Common myeloid progenitor, CD34-positive (primary cell): ENCODE data around the gene C20orf204. TPM values are rescaled to one million over a fixed set of nuclear protein-coding genes. Genes with fewer than 3 reads are reported as not detected.

Experiments used
- CTCF ChIA-PET: fragments of 350-600 bp; sonication (Branson Sonifier 250); formaldehyde crosslinking; loops from one replicate; lab custom pipeline; 2021; ENCODE audit warnings: antibody characterized with exemption; lab: Charles Lee
- POLR2A ChIA-PET: fragments of 350-600 bp; sonication (Branson Sonifier 250); formaldehyde crosslinking; loops from one replicate; lab custom pipeline; 2021; ENCODE audit warnings: antibody characterized with exemption; lab: Charles Lee
- DNase-seq, 3 donors: peaks; one replicate each; pipeline versions ENCODE4 v3.0.0 to v3.0.0-alpha.2; 2013
- H3K27ac ChIP-seq, 2 experiments: 1 replicate in 1 of 2; 2 replicates in 1 of 2; pipeline ENCODE4 v1.7.0; 2013; ENCODE audit warnings: inconsistent platforms in 2 of 2, low read length in 2 of 2, mild to moderate bottlenecking in 2 of 2, low read depth in 1 of 2, moderate library complexity in 1 of 2; ENCODE audit not compliant: severe bottlenecking in 2 of 2, insufficient read depth in 1 of 2, poor library complexity in 1 of 2
- H3K27me3 ChIP-seq, 5 experiments: replicated peaks in 2 of 5; 1 replicate in 3 of 5; 2 replicates in 2 of 5; pipeline versions ENCODE4 v1.6.1 to v1.7.0; 2013; ENCODE audit warnings: low read length in 4 of 5, mild to moderate bottlenecking in 2 of 5, moderate library complexity in 2 of 5, inconsistent platforms in 1 of 5; ENCODE audit not compliant: insufficient read depth in 5 of 5, control insufficient read depth in 4 of 5
- H3K36me3 ChIP-seq, 4 experiments: 1 replicate in 2 of 4; 2 replicates in 2 of 4; pipeline versions ENCODE4 v1.6.1 to v1.7.0; 2013; ENCODE audit warnings: low read length in 3 of 4, control low read depth in 1 of 4, mild to moderate bottlenecking in 1 of 4; ENCODE audit not compliant: control insufficient read depth in 4 of 4, insufficient read depth in 4 of 4
- H3K4me1 ChIP-seq, 4 experiments: 1 replicate in 3 of 4; 2 replicates in 1 of 4; pipeline versions ENCODE4 v1.6.1 to v1.7.1; 2013; ENCODE audit warnings: low read length in 3 of 4, mild to moderate bottlenecking in 3 of 4, control low read depth in 1 of 4, inconsistent platforms in 1 of 4, moderate library complexity in 1 of 4; ENCODE audit not compliant: control insufficient read depth in 4 of 4, insufficient read depth in 4 of 4; ENCODE audit errors: control extremely low read depth in 1 of 4
- H3K4me3 ChIP-seq, 7 experiments: 1 replicate in 4 of 7; 2 replicates in 3 of 7; pipeline versions ENCODE4 v1.5.1 to v1.7.0; 2013; ENCODE audit warnings: mild to moderate bottlenecking in 7 of 7, low read length in 6 of 7, moderate library complexity in 6 of 7, inconsistent platforms in 2 of 7, low read depth in 2 of 7, control low read depth in 1 of 7; ENCODE audit not compliant: insufficient read depth in 4 of 7, control insufficient read depth in 1 of 7; ENCODE audit errors: extremely low read depth in 1 of 7
- H3K9me3 ChIP-seq, 5 experiments: 1 replicate in 4 of 5; 2 replicates in 1 of 5; pipeline versions ENCODE4 v1.6.1 to v1.7.1; 2013; ENCODE audit warnings: low read length in 4 of 5, mild to moderate bottlenecking in 2 of 5, inconsistent platforms in 1 of 5, low read depth in 1 of 5, moderate library complexity in 1 of 5; ENCODE audit not compliant: control insufficient read depth in 4 of 5, insufficient read depth in 2 of 5; ENCODE audit errors: control extremely low read depth in 1 of 5
- WGBS: methylation state at CpG from one replicate; pipeline ENCODE4 v1.1.5; 2013; ENCODE audit not compliant: insufficient coverage; 5-methylcytosine and 5-hydroxymethylcytosine counted together
- polyA plus RNA-seq: library from polyadenylated mRNA; unstranded; fragments of 120-200 nt; gene quantifications from one replicate; pipeline ENCODE4 v1.2.1, GENCODE V29; 2013

Gene C20orf204, protein sequence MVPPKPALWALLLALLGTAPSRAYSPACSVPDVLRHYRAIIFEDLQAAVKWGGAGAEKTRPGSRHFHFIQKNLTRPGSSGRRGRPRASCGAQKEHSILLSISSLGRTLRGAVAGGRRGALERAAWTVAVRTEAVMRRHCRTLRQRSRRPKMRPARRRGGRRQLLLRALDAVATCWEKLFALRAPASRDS
- polyA plus RNA-seq, result 0.38 TPM

DNA sequence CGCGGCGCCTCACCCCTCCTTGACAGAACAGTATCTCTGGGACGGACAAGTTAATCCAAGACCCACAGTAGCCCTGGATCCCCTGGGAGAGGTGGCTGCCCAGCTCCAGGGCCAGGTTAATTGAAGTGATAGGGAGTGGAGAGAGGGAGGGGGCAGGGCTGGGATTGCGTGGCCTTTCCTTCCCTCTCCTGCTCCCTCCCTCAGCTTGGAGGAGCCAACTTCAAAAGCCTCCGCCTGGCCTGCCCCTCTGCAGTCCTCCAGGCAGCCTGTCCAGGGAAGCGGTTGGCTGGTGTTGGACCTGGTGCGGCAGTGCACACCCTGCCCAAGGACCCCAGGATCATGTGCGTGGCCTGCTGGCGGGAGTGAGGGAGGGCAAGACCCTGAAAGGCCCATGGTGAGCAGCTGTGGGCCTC is at the start of gene C20orf204:
Gene C20orf204, plus strand, starts transcription at position 250 of the 413 bp plus-strand sequence. Its CDS starts 142 bp downstream, at position 392.
- peaks cover 0 to 8% (median 2%) of the 10 kb centered on the region in 5 experiments for H3K27me3 ChIP-seq

DNA sequence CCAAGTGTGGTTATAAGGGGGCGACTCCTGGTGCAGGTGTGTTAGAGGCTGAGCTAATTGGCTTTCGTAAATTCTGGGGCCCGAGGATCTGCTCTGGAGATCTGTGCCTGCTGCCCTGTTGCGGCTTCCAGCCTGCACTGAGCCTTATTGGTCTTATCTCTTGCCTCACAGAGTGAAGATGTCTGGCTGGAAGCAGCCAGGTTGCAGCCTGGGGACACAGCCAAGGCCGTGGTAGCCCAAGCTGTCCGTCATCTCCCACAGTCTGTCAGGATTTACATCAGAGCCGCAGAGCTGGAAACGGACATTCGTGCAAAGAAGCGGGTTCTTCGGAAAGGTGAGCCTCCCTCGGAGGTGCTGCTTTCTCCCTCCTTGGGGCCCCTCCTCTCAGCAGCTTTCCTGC is 35.1 kb upstream of the C20orf204 start:
- DNase-seq, result no peak
- no peak overlapping the region for H3K27ac ChIP-seq
- H3K4me1 ChIP-seq, result no peaks in the 10 kb centered on the region
- H3K4me3 ChIP-seq, result no peak overlapping the region
- POLR2A ChIA-PET, result no interaction called here
- H3K27me3 ChIP-seq, result no peaks in the 10 kb centered on the region
- peaks cover 5 to 78% (median 58%) of the 10 kb centered on the region in 4 experiments for H3K36me3 ChIP-seq
- no peaks in the 10 kb centered on the region for H3K9me3 ChIP-seq
- 94% methylated on average over 12 of the region's 12 CpGs for WGBS
- CTCF ChIA-PET, result no interaction called here

More for the DNA sequence above, at the start of gene C20orf204:
- Histone ChIP-seq H3K9me3 (no peaks in the 10 kb centered on the region), H3K4me3 (no peak within 1 kb of the TSS), H3K27ac (no peak within 1 kb of the TSS), H3K36me3 (peaks cover 5 to 37% (median 32%) of the 10 kb centered on the region in 4 experiments), H3K4me1 (peaks cover 7 to 54% (median 47%) of the 10 kb centered on the region in 4 experiments)
- ChIA-PET POLR2A (no interaction called here), CTCF (interaction anchor here (1.2 to 7.5 kb wide), 3 partner anchors 20 to 79 kb away, joined by 3 to 187 read pairs (median 7); partner anchors contain the start of genes SOX18 and TCEA2)
- DNase-seq, result no peak
- 97% methylated on average over 7 of the region's 10 CpGs for WGBS

DNA sequence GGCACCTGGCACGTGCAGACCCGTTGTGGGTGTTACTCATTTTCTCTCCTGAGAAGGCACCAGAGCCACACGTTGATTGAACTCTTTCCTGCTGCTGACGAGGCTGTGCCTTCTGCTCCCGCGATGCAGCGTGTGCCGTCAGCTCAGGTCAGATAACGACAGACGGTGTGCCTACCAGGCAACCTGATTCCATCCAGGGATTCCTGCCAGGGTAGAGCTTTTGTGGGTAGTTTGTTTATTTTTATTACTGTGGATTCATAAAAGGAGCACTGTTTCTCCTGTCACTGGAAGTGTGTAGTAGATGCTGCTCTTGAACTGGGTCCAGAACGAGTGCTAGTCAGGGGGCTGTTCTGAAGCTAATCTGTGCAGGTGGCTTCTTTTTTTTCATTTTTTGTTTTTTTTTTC is 34.4 kb upstream of the C20orf204 start:
- no peak overlapping the region for H3K27ac ChIP-seq
- no peaks in the 10 kb centered on the region for H3K27me3 ChIP-seq
- no peaks in the 10 kb centered on the region for H3K4me1 ChIP-seq
- POLR2A ChIA-PET, result no interaction called here
- 99% methylated on average over 9 of the region's 11 CpGs for WGBS
- CTCF ChIA-PET, result no interaction called here
- no peak overlapping the region for H3K4me3 ChIP-seq
- no peak for DNase-seq
- no peaks in the 10 kb centered on the region for H3K9me3 ChIP-seq
- H3K36me3 ChIP-seq, result peaks cover 5 to 76% (median 55%) of the 10 kb centered on the region in 4 experiments

DNA sequence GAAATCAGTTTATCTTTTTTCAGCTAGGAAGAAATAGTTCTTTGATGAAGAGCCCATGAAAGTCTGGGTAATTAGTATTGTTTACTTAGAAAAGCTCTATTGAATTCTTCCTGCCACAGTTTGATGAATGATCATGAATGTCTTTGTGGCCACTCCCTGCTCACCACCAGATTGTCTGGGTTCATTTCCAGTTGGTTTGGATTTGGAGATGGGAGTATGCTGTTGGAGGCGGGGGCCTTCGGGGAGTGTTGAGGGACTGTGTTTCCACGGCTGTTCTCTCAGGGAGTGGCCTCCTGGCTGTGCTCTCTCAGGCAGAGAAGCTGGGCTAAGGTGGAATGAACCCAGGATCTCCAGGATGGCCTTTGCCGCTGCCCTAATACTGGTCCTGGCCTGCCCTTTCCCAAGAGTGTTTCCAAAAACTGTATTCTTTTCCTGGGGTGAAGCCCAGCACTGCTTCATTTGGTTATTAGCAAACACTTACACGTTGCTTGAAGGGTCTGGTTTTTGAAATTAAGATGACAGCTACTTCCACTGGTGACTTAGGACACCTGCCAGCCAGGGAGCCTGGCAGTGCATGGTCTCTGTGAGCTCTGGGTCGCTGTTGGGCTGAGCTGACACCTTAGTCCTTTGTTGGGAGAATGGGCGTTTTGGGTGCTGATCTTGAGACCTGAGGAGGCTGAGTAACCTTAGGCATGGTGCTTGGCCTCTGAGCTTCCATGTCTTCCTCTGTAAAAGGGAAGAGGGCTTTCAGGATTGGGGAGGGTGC is 31.8 kb upstream of the C20orf204 start:
- H3K4me1 ChIP-seq, result no peaks in the 10 kb centered on the region
- H3K36me3 ChIP-seq, result peaks cover 13 to 82% (median 57%) of the 10 kb centered on the region in 4 experiments
- WGBS, result 91% methylated on average over 7 of the region's 7 CpGs
- H3K4me3 ChIP-seq, result no peak overlapping the region
- ChIA-PET POLR2A (no interaction called here), CTCF (interaction anchor here (1.1 to 1.5 kb wide), 2 partner anchors 9 to 22 kb away, joined by 3 to 4 read pairs; no protein-coding TSS in a partner anchor)
- no peak for DNase-seq
- peaks cover 0 to 10% (median 0%) of the 10 kb centered on the region in 5 experiments for H3K9me3 ChIP-seq
- H3K27ac ChIP-seq, result no peak overlapping the region
- no peaks in the 10 kb centered on the region for H3K27me3 ChIP-seq

DNA sequence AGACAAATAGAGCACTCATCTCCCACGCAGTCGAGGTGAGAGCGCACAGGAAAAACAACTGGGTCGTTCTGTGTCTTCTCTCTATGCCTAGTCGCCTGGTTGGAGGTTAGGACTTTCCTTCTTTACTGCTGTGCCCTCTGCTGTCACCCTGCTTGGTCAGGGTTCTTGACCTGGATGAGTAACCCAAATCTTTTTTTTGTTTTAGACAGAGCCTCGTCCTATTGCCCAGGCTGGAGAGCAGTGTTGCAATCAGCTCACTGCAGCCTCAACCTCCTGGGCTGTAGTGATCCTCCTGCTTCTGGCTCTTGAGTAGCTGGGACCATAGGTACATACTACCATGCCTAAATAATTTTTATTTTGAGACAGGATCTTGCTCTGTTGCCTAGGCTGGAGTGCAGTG is 30.6 kb upstream of the C20orf204 start:
- WGBS, result 94% methylated on average over 6 of the region's 6 CpGs
- H3K27ac ChIP-seq, result no peak overlapping the region
- CTCF ChIA-PET, result interaction anchor here (1.6 kb wide), 1 partner anchor 21 kb away, joined by 5 read pairs; no protein-coding TSS in a partner anchor
- H3K4me1 ChIP-seq, result peaks cover 0 to 7% (median 7%) of the 10 kb centered on the region in 4 experiments
- no peak overlapping the region for H3K4me3 ChIP-seq
- DNase-seq, result no peak
- POLR2A ChIA-PET, result no interaction called here
- peaks cover 0 to 10% (median 0%) of the 10 kb centered on the region in 5 experiments for H3K9me3 ChIP-seq
- H3K27me3 ChIP-seq, result no peaks in the 10 kb centered on the region
- peaks cover 18 to 78% (median 54%) of the 10 kb centered on the region in 4 experiments for H3K36me3 ChIP-seq

DNA sequence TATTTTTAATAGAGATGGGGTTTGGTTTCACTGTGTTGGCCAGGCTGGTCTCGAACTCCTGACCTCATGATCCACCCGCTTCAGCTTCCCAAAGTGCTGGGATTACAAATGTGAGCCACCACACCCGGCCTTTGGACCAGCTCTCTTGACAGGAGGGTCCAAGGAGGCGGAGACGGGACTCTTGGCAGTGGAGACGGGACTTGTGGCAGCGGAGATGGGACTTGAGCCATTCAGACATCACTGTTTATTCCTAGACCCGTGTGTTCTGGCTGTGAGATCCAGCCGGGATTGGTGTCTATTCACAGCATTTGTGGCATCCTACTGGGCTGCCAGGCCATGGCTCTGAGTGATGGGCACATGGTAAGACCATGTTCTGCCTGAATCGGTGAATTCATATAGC is 29.5 kb upstream of the C20orf204 start:
- Histone ChIP-seq H3K4me3 (no peak overlapping the region), H3K9me3 (peaks cover 0 to 13% (median 4%) of the 10 kb centered on the region in 5 experiments), H3K36me3 (peaks cover 23 to 79% (median 61%) of the 10 kb centered on the region in 4 experiments), H3K27ac (no peak overlapping the region), H3K27me3 (no peaks in the 10 kb centered on the region), H3K4me1 (peaks cover 0 to 7% (median 7%) of the 10 kb centered on the region in 4 experiments)
- 92% methylated on average over 8 of the region's 10 CpGs for WGBS
- no peak for DNase-seq
- POLR2A ChIA-PET, result no interaction called here
- CTCF ChIA-PET, result interaction anchor here (0.8 to 1.6 kb wide), 3 partner anchors 22 to 32 kb away, joined by 3 to 5 read pairs (median 3); partner anchors contain the start of gene SAMD10
